AG08396 (cell line): ENCODE data around the gene CCDC80.
"Not testable (repeated sequence)": the region's sequence is repeated elsewhere in the genome, so short reads cannot be mapped to it uniquely, and the experiment has no call there.

Source experiments
- DNase-seq: peaks from one replicate; pipeline ENCODE4 v3.0.0; 2012; ENCODE audit warnings: low spot score, mixed read lengths

The CCDC80 gene

GRCh38 chr3:112640930-112641801 is at the start of gene CCDC80:
CCDC80 (minus strand) TSS chr3:112641143; CDS start chr3:112639905, 1,238 bp downstream.
- DNase-seq = peak; percentile 51

GRCh38 chr3:112689989-112690388 is 49.0 kb upstream of the CCDC80 start:
- DNase-seq = no peak

- no peak for DNase-seq
Observed at GRCh38 chr3:112689385-112689784, 48.4 kb upstream of the CCDC80 start.

GRCh38 chr3:112688819-112689218 is 47.9 kb upstream of the CCDC80 start:
- DNase-seq = no peak

- no peak for DNase-seq
Observed at GRCh38 chr3:112688085-112688769, 47.3 kb upstream of the CCDC80 start.

GRCh38 chr3:112687616-112688015 is 46.7 kb upstream of the CCDC80 start:
- no peak for DNase-seq

- no peak for DNase-seq
Observed at GRCh38 chr3:112687211-112687610, 46.3 kb upstream of the CCDC80 start.

GRCh38 chr3:112685956-112686799 is 45.2 kb upstream of the CCDC80 start:
- DNase-seq = no peak

- peak; percentile 71 for DNase-seq
Observed at GRCh38 chr3:112685420-112685819, 44.5 kb upstream of the CCDC80 start.

- no peak for DNase-seq
Observed at GRCh38 chr3:112682361-112682760, 41.4 kb upstream of the CCDC80 start.

GRCh38 chr3:112681822-112682325 is 40.9 kb upstream of the CCDC80 start:
- peak; percentile 21 for DNase-seq

GRCh38 chr3:112676659-112677234 is 35.8 kb upstream of the CCDC80 start:
- DNase-seq = peak; percentile 72

- no peak for DNase-seq
Observed at GRCh38 chr3:112675943-112676535, 35.1 kb upstream of the CCDC80 start.

GRCh38 chr3:112675349-112675748 is 34.4 kb upstream of the CCDC80 start:
- DNase-seq = no peak

- DNase-seq = no peak
Observed at GRCh38 chr3:112672716-112673541, 32.0 kb upstream of the CCDC80 start.

- DNase-seq = peak; percentile 68
Observed at GRCh38 chr3:112671930-112672715, 31.2 kb upstream of the CCDC80 start.

- DNase-seq = no peak
Observed at GRCh38 chr3:112670824-112671223, 29.9 kb upstream of the CCDC80 start.

- DNase-seq = no peak
Observed at GRCh38 chr3:112667599-112667998, 26.7 kb upstream of the CCDC80 start.

GRCh38 chr3:112665009-112665408 is 24.1 kb upstream of the CCDC80 start:
- DNase-seq = not testable (repeated sequence)

- no peak for DNase-seq
Observed at GRCh38 chr3:112656043-112656442, 15.1 kb upstream of the CCDC80 start.
